HG03196 (cell line): ENCODE results near the gene TBC1D1.
"Not testable (repeated sequence)": the region's sequence is repeated elsewhere in the genome, so short reads cannot be mapped to it uniquely, and the experiment has no call there.

Experiments used
- ATAC-seq: cut with Tn5 transposase; IDR thresholded peaks from one replicate; pipeline ENCODE4 v1.9.1; 2021; ENCODE audit not compliant: unreplicated experiment

TBC1D1 gene

DNA sequence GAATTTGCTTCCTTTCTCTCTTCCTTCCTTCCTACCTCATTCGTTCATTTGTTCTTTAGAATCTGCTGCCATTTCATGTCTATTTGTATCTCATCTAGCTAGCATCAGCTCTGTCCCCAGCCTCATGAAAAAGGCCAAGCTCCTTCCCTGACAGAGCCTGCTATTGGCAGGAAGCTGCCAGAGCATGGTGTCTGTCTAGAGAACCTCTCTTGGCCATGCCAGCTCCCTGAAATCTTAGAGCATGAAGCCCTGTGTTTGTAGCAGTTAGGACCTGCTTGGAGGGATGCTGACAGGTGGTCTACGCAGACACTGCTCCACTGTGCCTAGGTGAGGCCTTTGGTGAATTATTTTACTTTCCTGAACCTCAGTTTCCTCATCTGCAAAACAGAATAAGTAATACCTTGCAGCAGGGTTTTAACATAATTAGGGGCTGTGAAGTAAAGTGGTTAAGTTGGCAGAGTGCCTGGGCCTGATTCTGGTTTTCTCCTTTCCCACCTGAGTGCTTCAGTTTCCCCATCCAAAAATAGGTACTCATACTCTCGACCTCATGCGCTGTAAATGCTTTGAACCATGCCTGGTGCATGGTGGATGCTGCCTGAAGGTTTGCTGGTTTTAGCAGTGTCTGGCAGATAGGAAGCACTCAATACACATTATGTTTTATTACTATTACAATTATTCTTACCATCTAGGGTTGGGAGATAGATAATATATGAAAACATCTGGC lies 74.0 kb downstream of the TBC1D1 start:
- no peak for ATAC-seq

DNA sequence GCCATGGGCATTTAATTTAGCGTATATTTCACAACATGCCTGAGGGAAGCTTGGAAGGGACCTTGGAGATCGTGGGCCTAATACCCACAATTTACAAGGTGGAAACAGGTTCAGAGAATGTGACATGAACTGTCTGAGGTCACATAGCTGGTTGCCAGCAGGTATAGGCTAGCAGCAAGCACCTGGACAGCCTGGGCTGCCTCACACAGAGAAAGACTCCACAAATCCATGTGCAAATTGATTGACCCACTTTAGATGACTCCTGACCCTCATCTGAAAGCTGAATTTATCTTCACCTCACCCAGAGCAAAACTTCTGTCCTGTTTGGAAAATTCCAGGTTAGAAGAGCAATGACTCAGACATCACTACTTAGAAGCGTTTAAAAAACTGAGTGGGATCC lies 75.2 kb downstream of the TBC1D1 start:
- no peak for ATAC-seq

DNA sequence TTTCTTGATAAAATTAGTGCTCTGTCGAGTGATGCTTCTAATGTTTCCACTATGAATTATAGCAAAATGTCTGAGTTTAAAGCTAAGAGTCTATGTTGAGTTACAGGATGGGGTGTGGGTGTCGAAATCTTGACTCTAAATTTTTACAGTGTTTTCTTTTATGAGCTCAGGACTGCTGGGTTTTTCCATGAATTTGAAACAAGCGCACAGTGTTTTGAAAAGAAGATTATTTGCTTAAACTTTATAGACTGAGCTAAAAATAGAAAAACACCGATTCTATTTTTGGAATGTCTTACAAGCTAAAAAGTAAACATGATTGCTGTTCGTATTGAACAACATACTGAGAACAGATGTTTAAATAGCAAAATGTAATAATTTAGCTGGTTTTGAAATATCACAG lies 76.9 kb downstream of the TBC1D1 start:
- no peak for ATAC-seq

GRCh38 chr4:37968747-37969146 lies 77.9 kb downstream of the TBC1D1 start:
- ATAC-seq = no peak

GRCh38 chr4:37970702-37971101 lies 79.8 kb downstream of the TBC1D1 start:
- ATAC-seq = no peak

GRCh38 chr4:37971202-37971601 lies 80.3 kb downstream of the TBC1D1 start:
- no peak for ATAC-seq

GRCh38 chr4:37973441-37973840 lies 82.6 kb downstream of the TBC1D1 start:
- no peak for ATAC-seq

DNA sequence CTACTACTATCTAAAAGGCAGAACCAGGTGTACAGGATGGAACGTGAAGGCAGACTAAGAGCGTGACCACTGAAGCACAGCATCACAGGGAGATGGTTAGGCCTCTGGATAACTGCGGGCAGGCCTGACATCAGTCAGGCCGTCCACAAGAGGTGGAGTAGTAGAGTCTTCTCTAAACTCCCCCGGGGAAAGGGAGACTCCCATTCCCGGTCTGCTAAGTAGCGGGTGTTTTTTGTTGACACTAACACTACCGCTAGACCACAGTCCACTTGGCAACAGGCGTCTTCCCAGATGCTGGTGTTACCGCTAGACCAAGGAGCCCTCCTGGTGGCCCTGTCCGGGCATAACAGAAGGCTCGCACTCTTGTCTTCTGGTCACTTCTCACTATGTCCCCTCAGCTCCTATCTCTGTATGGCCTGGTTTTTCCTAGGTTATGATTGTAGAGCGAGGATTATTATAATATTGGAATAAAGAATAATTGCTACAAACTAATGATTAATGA lies 84.5 kb downstream of the TBC1D1 start:
- ATAC-seq = not testable (repeated sequence)

- ATAC-seq = no peak
Observed at GRCh38 chr4:37976507-37976906, 85.6 kb downstream of the TBC1D1 start.

DNA sequence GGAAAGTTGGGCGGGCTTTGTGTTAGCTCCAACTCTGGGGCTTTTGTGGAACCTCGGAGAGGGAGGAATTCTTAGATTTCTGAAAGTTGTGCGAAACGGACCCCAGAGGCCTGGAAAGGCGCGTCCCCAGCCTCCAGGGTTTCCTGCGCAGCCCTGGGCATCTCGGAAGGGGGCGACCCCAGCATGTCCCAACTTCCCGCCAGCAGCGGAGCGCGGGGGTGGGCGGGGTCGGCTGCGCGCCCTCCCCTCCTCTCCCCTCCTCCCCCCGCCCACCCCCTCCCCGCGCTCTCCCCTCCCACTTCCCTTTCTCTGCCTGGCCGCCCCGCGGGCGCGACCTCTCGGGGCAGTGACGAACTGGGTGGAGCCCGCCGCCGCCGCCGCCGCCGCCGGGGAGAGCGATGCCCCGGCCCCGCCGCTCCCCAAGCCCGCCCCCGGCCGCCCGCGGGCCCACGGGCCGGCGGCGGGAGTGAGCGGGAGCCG lies 86.1 kb downstream of the TBC1D1 start:
- ATAC-seq = peak; percentile 68

DNA sequence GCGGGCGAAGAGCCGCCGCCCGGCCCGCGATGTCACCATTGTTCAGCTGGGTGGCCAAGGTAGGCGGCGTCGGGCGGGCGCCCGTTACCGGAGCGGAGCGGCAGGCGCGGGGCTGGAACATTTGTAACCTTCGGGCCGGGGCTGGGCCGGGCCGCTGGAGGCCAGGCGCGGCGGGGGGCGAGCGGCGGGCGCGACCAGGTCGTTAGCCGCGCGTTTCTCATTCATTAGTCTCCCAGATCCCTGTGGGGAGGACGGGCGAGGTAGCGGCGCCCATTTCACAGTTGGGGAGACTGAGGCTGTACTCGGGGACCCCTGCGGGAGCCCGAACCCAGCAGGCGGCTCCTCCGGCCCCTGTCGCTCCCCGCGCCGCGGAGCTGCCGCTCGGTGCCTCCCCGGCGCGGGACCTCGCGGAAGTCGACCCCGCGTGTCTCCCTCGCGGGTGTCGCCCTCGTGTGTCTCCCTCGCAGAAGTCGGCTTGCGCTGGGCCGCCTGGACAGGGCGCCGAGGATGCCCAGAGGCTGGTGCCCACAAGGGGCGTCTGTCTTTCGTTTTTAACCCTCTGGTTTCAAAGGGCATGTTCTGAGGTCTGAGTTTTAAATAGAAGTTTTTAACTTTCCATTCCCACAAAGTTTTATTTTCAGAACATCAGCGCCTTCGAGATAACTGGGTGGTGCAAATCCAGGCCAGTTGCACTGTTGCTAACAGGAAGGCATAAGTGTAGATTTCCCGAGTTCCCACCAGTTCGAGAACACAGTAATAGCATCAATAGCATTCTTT lies 86.8 kb downstream of the TBC1D1 start:
- ATAC-seq = peak; percentile 71

DNA sequence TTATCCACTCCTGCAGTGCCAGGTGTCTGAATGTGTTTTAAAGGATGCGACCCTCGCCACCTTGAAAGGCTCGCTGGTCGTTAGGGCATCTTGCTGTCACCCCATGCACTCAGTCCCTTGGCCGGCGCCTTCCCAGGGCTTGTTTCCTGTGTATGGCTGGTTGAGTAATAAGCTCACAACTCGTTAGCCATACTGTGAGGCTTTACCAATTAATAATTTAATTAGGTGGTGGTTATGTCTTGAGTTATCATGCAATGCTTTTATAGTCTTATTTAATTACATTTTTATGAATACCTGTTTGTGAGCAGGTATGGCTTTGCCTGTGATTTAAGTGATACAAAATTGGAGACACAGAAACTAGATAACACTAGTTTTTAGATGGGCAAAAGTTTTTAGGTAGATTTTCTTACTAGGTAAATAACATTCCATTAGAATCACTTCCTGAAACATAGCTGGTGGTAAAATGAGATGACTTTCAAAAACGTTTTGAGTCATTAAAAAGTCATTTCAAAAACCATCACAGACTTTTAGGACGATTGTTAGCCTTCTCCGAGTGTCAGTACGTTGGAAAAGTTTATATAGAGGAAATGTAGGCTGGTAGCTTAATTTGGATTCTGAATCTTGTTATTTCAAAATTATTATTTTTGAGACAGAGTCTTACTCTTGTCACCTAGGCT lies 87.5 kb downstream of the TBC1D1 start:
- peak; percentile 39 for ATAC-seq

DNA sequence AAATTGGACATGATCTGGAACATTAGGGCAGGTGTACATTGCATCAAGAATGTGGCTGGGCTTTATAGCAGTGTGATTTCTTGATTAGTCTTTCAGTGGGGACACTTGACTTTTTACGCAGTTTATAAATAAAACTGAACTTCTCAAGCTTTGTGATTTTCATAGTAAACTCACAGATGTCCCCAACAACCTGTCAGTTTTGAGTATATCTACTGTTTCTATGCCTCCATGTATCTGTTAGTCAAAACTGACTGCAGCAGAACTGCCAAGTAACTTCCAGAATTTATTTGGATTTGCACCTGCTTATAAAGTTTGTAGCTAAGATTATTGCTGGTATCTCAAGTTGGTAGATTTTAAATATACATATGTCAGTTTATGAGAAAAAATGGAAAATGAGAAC lies 89.4 kb downstream of the TBC1D1 start:
- ATAC-seq = no peak

DNA sequence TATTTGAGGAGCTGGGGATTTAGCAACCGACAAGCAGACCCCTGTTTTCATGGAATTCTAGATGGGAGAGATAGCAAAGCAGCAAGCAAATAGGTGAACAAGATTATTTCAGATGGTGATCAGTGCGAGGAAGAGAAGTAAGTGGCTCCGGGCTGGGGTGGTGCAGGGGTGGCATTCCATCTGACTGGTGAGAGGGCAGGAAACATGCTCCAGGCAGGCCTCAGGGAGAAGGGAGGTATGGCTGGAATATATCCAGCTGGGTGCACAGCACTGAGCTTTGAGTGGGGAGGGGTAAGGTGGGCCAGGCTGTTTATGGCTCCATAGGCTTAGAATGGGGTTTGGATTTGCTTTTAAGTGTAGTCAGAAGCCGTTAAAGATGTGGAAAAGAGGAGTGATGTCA lies 90.5 kb downstream of the TBC1D1 start:
- ATAC-seq = no peak

DNA sequence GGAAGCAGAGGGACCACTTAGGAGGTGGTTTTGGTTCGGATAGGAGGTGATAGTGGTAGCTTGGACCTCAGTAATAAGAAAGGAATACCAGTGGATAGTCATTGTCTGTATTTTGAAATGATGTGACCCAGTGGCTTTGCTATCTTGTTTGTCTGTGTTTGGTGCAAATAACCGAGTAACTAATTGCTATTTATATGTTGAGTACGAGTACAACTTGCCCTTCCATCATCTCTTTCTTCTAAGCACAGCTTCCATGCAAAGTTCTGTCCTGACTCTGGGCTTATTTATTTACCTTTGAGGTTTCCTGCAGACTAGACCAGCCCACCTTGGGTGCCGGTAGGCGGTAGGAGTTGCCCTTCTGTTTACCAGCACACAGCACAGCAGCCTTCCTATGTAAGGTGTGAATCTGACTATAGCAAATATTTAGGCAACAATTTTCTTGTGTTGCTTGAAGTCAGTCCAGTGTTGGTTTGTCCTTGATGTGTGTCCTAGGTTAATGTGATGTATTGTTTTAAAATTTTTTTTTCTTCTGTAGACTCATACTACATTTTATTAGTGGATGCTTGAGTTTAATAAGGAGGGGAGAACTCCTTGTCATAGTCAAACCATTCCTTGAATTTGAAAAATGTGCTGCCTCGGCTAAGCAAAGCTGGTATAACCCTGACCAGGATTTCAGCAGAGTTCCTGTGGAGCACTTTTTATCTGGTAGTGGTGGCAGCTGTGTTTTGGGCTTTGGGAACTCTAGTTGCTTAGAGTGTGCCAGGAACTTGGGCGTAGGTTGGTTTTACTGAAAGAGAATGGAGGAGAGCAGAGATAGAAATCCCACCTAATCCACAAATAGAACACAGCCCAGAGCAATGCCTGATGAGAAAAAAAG lies 91.2 kb downstream of the TBC1D1 start:
- no peak for ATAC-seq

DNA sequence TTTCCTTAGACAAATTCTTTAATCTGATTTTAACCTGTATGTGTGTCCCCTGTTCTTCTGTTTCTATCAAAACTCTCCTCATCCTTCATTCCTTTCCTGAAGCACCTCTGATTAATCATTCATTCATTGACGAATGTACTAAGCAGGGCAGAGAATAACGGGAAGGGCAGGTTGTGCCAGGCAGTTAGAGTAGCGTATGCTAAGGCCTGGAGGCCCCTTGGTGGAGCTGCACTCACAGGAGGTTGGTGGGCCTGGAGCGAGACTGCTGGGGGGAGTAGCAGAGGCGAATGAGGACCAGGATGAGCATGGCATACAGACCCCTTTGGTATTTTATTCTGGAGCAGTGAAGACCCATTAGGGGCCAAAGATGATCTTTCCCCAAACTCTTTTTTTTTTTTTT lies 91.9 kb downstream of the TBC1D1 start:
- ATAC-seq = no peak

- ATAC-seq = no peak
Observed at GRCh38 chr4:37983951-37984350, 93.1 kb downstream of the TBC1D1 start.

DNA sequence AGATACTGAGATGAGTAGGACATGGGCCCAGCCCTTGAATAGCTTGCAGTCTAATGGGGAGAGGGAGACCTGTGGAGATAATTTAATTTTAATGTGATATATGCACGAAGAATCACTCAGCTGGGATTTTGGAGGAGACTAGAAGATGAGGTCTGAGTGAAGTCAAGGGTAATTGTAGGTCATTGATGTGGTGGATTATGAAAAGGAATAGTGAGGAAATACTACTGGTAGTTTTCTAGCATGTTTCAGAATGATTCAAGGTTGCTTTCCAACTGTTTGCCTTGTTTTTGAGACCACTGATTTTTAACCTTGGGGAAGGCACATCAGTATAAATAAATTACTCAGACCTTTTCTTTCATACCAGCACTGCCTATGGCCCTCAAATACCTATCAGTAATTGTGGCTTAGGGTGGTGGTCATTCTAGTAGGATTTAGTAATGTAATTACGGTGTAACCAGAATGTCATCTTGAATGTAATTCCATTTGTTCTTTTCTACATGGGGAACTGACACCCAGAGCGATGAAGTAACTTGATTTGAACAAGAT lies 94.9 kb downstream of the TBC1D1 start:
- ATAC-seq = no peak

- no peak for ATAC-seq
Observed at GRCh38 chr4:37988670-37989069, 97.8 kb downstream of the TBC1D1 start.
